Colonic mucosa (tissue), 4 donors: Measurements from ENCODE around the gene SLC6A11. TPM values are rescaled to one million over a fixed set of nuclear protein-coding genes. Genes with fewer than 3 reads are reported as not detected.

ENCODE experiments used
- DNase-seq: peaks from one replicate; pipeline ENCODE4 v3.0.0-alpha.2; 2020
- H3K27ac ChIP-seq: fragments of 200-600 bp; one replicate; pipeline ENCODE4 v1.8.0; 2021
- H3K27me3 ChIP-seq: fragments of 200-600 bp; one replicate; pipeline ENCODE4 v1.8.0; 2021
- H3K36me3 ChIP-seq: fragments of 200-600 bp; one replicate; pipeline ENCODE4 v1.8.0; 2021
- H3K4me1 ChIP-seq: fragments of 200-600 bp; one replicate; pipeline ENCODE4 v1.8.0; 2021; ENCODE audit warnings: mild to moderate bottlenecking
- H3K4me3 ChIP-seq: fragments of 200-600 bp; one replicate; pipeline ENCODE4 v1.8.0; 2021
- H3K9ac ChIP-seq, 2 donors: one replicate each; pipeline ENCODE4 v1.7.0; 2013; ENCODE audit warnings: control low read depth in 2 of 2, low read depth in 2 of 2, low read length in 2 of 2
- H3K9me3 ChIP-seq: fragments of 200-600 bp; one replicate; pipeline ENCODE4 v1.8.0; 2021
- intact Hi-C: fragments of 100-400 bp; cut with DNase I; formaldehyde crosslinking; loops from one replicate; pipeline ENCODE4 v1.14.1; 2022
- total RNA-seq, 2 donors: library from RNA; stranded (reverse); fragmentation: NEBNext Ultra II Directional in 1 of 2; extraction: Animal tissue kit (Norgen Biotek cat#: 25700) in 1 of 2; gene quantifications; one replicate each; pipeline ENCODE4 v1.2.1, GENCODE V29; 2021
- TF ChIP-seq, protein P1 (sequence below): fragments of 200-600 bp; IDR thresholded peaks from one replicate; pipeline ENCODE4 v1.8.0; 2022; ENCODE audit warnings: antibody characterized with exemption, mild to moderate bottlenecking
- donor health status: healthy.
- donor health status: DM: no; HTN: no; CAD: no.
- donor health status: DM: no; HTN: no; CAD: no.

The SLC6A11 gene
- total RNA-seq, 2 donors from 2014 or later: not detected

DNA sequence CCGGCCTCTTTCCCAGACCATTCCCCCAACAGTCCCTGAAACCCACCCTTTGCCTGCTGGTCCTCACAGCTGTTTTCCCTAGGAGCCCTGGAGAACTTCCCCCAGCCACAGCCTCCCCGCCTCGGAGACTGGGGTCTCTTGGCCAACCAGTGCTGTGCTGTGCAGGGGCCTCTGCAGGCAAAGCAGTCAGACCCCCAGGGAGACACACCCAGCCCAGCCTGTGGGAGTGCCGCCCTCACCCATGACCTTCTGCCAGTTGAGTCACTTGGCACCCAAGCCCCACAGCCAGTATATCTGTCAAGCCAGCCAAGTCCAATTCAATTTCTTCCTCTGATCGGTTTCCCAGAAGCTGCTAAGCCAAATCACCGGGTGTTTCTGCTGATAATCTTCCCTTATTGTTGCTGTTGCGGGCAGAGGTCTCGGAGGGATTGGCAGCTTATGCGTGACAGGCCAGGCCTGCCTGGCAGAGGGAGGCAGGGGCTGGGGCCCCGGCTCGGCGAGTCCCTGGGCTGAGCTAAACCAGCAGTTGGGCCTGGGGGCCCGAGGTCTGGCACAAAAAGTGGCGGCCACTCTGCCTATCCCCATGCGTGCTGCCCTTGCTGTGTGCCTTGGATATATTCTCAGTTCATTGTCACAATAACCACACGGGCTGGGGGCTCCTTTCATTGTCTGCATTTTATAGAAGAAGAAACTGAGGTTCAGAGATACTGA, 110.9 kb downstream of the SLC6A11 start:
- H3K4me1 ChIP-seq: no peaks in the 10 kb centered on the region
- H3K9ac ChIP-seq: no peak overlapping the region
- H3K27ac ChIP-seq: no peak overlapping the region
- intact Hi-C loops: no loop called here
- TF ChIP-seq, protein P1, sequence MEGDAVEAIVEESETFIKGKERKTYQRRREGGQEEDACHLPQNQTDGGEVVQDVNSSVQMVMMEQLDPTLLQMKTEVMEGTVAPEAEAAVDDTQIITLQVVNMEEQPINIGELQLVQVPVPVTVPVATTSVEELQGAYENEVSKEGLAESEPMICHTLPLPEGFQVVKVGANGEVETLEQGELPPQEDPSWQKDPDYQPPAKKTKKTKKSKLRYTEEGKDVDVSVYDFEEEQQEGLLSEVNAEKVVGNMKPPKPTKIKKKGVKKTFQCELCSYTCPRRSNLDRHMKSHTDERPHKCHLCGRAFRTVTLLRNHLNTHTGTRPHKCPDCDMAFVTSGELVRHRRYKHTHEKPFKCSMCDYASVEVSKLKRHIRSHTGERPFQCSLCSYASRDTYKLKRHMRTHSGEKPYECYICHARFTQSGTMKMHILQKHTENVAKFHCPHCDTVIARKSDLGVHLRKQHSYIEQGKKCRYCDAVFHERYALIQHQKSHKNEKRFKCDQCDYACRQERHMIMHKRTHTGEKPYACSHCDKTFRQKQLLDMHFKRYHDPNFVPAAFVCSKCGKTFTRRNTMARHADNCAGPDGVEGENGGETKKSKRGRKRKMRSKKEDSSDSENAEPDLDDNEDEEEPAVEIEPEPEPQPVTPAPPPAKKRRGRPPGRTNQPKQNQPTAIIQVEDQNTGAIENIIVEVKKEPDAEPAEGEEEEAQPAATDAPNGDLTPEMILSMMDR: no peak
- H3K9me3 ChIP-seq: no peaks in the 10 kb centered on the region
- no peaks in the 10 kb centered on the region for H3K36me3 ChIP-seq
- DNase-seq: no peak
- H3K27me3 ChIP-seq: no peaks in the 10 kb centered on the region
- no peak overlapping the region for H3K4me3 ChIP-seq

DNA sequence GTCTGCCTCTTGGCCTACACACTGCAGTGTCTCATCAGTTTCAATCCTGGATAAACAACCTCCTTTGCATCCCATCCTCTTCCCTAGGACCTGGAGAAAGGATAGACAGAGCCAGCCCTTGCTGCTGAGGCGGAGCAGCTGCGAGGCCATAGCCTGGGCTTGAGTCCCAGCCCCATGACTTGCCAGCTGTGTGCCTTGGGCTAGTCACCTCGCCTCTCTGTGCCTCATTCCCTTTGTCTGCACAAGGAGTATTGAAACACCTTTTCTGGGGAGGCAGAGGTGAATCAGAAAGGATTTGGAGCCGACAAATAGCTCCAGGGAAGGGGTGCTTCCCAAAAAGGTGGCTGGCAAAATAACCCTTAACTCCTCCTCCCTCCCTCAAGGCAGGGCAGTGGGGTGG, 111.5 kb downstream of the SLC6A11 start:
- Histone ChIP-seq H3K4me3 (no peak overlapping the region), H3K36me3 (no peaks in the 10 kb centered on the region), H3K9me3 (no peaks in the 10 kb centered on the region), H3K27me3 (no peaks in the 10 kb centered on the region), H3K4me1 (no peaks in the 10 kb centered on the region), H3K27ac (no peak overlapping the region), H3K9ac (no peak overlapping the region)
- TF ChIP-seq, protein P1: no peak
- no peak for DNase-seq
- intact Hi-C loops: no loop called here

DNA sequence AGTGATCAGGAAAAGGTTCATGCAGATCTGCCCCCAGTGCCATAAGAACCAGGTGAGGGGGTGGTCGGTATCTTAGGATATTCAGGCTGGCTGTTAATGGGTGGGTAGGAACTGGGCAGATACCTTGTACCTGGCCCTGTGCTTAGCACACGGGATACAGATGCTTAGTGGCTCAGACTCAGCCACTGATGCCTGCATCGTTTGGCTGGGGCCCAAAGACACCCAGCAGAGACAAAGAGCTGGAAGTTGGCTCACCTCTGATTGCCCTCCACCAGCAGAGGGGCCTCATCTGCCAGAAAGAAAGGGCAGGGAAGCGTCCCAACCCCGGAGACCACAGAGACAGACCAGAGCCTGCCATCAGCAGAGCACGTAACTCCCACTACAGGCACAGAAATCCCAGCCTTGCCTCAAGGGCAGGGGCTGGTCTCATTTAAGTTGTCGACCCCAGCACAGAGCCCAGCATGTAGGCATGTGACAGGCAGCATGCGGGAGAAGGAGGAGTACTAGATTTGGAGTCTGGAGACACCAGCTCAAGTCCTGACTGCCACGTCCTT, 112.5 kb downstream of the SLC6A11 start:
- H3K27me3 ChIP-seq: no peaks in the 10 kb centered on the region
- DNase-seq: no peak
- no peak overlapping the region for H3K4me3 ChIP-seq
- H3K4me1 ChIP-seq: no peaks in the 10 kb centered on the region
- H3K27ac ChIP-seq: no peak overlapping the region
- TF ChIP-seq, protein P1: no peak
- no peaks in the 10 kb centered on the region for H3K9me3 ChIP-seq
- intact Hi-C loops: no loop called here
- no peak overlapping the region for H3K9ac ChIP-seq
- H3K36me3 ChIP-seq: no peaks in the 10 kb centered on the region

DNA sequence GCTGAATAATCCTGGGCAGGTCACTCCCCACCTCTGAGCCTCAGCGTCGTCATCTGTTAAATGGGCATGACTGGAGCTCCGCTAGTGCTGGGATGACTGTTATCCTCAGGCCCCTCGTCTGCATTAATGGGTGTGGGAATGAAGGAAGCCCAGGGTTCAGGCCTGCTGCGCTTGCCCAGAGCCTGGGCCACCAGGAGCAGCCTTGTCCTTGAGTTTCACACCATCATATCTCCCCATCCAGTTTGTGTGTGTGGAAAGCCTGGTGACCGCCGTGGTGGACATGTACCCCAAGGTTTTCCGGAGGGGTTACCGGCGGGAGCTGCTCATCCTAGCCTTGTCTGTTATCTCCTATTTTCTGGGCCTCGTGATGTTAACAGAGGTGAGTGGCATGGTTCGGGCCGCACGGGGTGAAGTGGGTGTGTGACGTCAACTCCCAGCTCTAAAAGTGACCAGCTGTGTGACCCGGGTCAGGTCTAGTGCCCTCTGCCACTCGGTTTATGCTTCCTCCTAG, 113.0 kb downstream of the SLC6A11 start:
- Histone ChIP-seq H3K36me3 (no peaks in the 10 kb centered on the region), H3K4me1 (no peaks in the 10 kb centered on the region), H3K4me3 (no peak overlapping the region), H3K9ac (no peak overlapping the region), H3K27ac (no peak overlapping the region), H3K9me3 (no peaks in the 10 kb centered on the region), H3K27me3 (no peaks in the 10 kb centered on the region)
- TF ChIP-seq, protein P1: no peak
- DNase-seq: no peak
- intact Hi-C loops: no loop called here

DNA sequence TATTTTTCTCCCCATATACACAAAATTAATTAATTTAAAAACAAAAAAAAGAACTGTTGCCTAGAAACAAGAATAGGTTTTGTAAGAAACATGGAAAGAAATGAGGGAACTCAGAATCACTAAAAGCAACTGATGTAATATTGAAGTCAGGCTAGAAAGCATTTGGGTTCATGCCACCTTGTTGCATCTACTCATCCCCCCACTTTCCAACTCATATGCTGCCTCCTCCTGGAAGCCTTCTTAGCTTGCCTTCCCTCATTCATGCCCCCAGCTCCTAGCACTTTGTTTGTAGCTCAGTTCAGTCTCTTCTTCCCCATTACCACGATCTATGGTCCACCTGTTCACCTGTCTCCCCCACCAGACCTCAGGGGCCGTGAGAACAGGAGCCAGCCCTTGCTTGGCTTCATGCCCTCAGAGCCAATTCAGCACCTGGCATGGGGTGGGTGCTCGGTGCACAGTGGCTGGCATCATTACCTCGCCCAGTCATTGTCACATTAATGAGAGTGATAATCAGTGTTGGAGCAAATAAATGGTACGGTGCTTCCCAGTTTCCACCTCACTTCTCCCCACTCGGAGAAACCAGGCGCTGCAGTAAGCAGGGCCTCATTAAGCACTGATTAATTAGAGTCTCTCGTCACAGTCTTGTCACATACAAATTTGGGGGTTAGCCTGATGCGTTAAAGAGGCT, 114.1 kb downstream of the SLC6A11 start:
- Histone ChIP-seq H3K9ac (no peak overlapping the region), H3K36me3 (no peaks in the 10 kb centered on the region), H3K4me1 (no peaks in the 10 kb centered on the region), H3K27me3 (no peaks in the 10 kb centered on the region), H3K4me3 (no peak overlapping the region), H3K27ac (no peak overlapping the region), H3K9me3 (no peaks in the 10 kb centered on the region)
- TF ChIP-seq, protein P1: no peak
- intact Hi-C loops: no loop called here
- no peak for DNase-seq
